Epidermal melanocyte (primary cell): Measurements from ENCODE around the gene PAXX.

Experiments used
- DNase-seq: peaks from one replicate; pipeline ENCODE4 v3.0.0; 2011; ENCODE audit warnings: low spot score; ENCODE audit not compliant: insufficient read length

Gene PAXX

GRCh38 chr9:137016436-137016835, 24.2 kb downstream of the PAXX start:
- no peak for DNase-seq

GRCh38 chr9:137017071-137017470, 24.8 kb downstream of the PAXX start:
- no peak for DNase-seq

GRCh38 chr9:137017791-137018497, 25.7 kb downstream of the PAXX start:
- no peak for DNase-seq

- DNase-seq: no peak
Observed at GRCh38 chr9:137018761-137019559, 26.7 kb downstream of the PAXX start.

- no peak for DNase-seq
Observed at GRCh38 chr9:137019891-137020683, 27.9 kb downstream of the PAXX start.

- no peak for DNase-seq
Observed at GRCh38 chr9:137020771-137021567, 28.7 kb downstream of the PAXX start.

- DNase-seq: no peak
Observed at GRCh38 chr9:137021568-137021978, 29.4 kb downstream of the PAXX start.

GRCh38 chr9:137021979-137022661, 29.9 kb downstream of the PAXX start:
- DNase-seq: no peak

GRCh38 chr9:137022662-137023008, 30.4 kb downstream of the PAXX start:
- DNase-seq: no peak

- no peak for DNase-seq
Observed at GRCh38 chr9:137023157-137023556, 30.9 kb downstream of the PAXX start.

GRCh38 chr9:137023583-137023991, 31.4 kb downstream of the PAXX start:
- DNase-seq: no peak

GRCh38 chr9:137025517-137025966, 33.3 kb downstream of the PAXX start:
- no peak for DNase-seq

- no peak for DNase-seq
Observed at GRCh38 chr9:137026384-137026783, 34.2 kb downstream of the PAXX start.

- no peak for DNase-seq
Observed at GRCh38 chr9:137026828-137027227, 34.6 kb downstream of the PAXX start.

- no peak for DNase-seq
Observed at GRCh38 chr9:137027369-137028262, 35.4 kb downstream of the PAXX start, which contains the start of gene ABCA2. TSS of gene ABCA2 (minus strand) at chr9:137028237. CDS start at chr9:137028140, 97 bp downstream.

GRCh38 chr9:137028263-137029057, 36.2 kb downstream of the PAXX start:
- no peak for DNase-seq

- DNase-seq: no peak
Observed at GRCh38 chr9:137029058-137029936, 37.1 kb downstream of the PAXX start.

GRCh38 chr9:137030006-137030405, 37.8 kb downstream of the PAXX start:
- no peak for DNase-seq
